HEK293 (cell line): ENCODE measurements around the gene MAPKAP1.
A peak's percentile ranks its signal among the peaks of the same experiment; 100 is the strongest.

Experiments used
- CTCF ChIA-PET: fragments of 350-600 bp; formaldehyde crosslinking; extraction: SDS; loops from one replicate; lab custom pipeline; 2021; ENCODE audit warnings: antibody characterized with exemption; lab: Yijun Ruan, JAX
- POLR2A ChIA-PET: fragments of 300-600 bp; formaldehyde crosslinking; extraction: SDS; loops from one replicate; lab custom pipeline; 2020; ENCODE audit warnings: antibody characterized with exemption, inconsistent platforms; lab: Yijun Ruan, JAX
- H3K27ac ChIP-seq: fragments of 200-500 bp; sonication (Bioruptor generic); 2 replicates; pipeline ENCODE4 v1.5.1; 2014; ENCODE audit warnings: low read depth, low read length, control low read depth, inconsistent platforms; ENCODE audit errors: extremely low read depth
- H3K36me3 ChIP-seq, 2 experiments: fragments of 200-500 bp in 1 of 2; sonication (Bioruptor generic) in 1 of 2; 1 replicate in 1 of 2; 2 replicates in 1 of 2; pipeline ENCODE4 v1.5.1; 2014 to 2017; ENCODE audit warnings: inconsistent platforms in 2 of 2, low read length in 2 of 2; ENCODE audit not compliant: control insufficient read depth in 2 of 2, insufficient read depth in 1 of 2
- H3K4me1 ChIP-seq: fragments of 200-500 bp; sonication (Bioruptor generic); 2 replicates; pipeline ENCODE4 v1.5.1; 2014; ENCODE audit warnings: mild to moderate bottlenecking, low read length, inconsistent platforms; ENCODE audit not compliant: control insufficient read depth, insufficient read depth
- H3K4me3 ChIP-seq: 2 replicates; pipeline ENCODE4 v1.5.1; 2011; ENCODE audit warnings: low read depth, mild to moderate bottlenecking, control low read depth, low read length, moderate library complexity
- H3K9me3 ChIP-seq: fragments of 200-500 bp; sonication (Bioruptor generic); 2 replicates; pipeline ENCODE4 v1.5.1; 2014; ENCODE audit warnings: low read depth, low read length, inconsistent platforms; ENCODE audit not compliant: control insufficient read depth, insufficient read depth
- BCL11A ChIP-seq: fragments of 450-650 bp; formaldehyde crosslinking; IDR thresholded peaks from 2 replicates; pipeline ENCODE4 v1.5.1; 2016; ENCODE audit warnings: low read depth, missing biosample characterization, missing genetic modification characterization
- BCL6B ChIP-seq: fragments of 450-650 bp; formaldehyde crosslinking; IDR thresholded peaks from 2 replicates; pipeline ENCODE4 v1.5.1; 2017; ENCODE audit warnings: missing biosample characterization, missing genetic modification characterization
- GFI1B ChIP-seq: fragments of 450-650 bp; formaldehyde crosslinking; IDR thresholded peaks from 2 replicates; pipeline ENCODE4 v1.5.1; 2016; ENCODE audit warnings: missing biosample characterization, missing genetic modification characterization
- GLI2 ChIP-seq: fragments of 450-650 bp; formaldehyde crosslinking; IDR thresholded peaks from 2 replicates; pipeline ENCODE4; 2017; ENCODE audit warnings: missing biosample characterization, missing genetic modification characterization, low read depth, borderline replicate concordance
- GLIS1 ChIP-seq: fragments of 450-650 bp; formaldehyde crosslinking; IDR thresholded peaks from 2 replicates; pipeline ENCODE4 v1.5.1; 2016; ENCODE audit warnings: missing biosample characterization, missing genetic modification characterization
- INSM2 ChIP-seq: fragments of 450-650 bp; formaldehyde crosslinking; IDR thresholded peaks from 2 replicates; pipeline ENCODE4 v1.5.1; 2016; ENCODE audit warnings: missing biosample characterization, missing genetic modification characterization
- KLF1 ChIP-seq: fragments of 450-650 bp; formaldehyde crosslinking; IDR thresholded peaks from 2 replicates; pipeline ENCODE4 v1.5.1; 2016; ENCODE audit warnings: missing biosample characterization, missing genetic modification characterization
- MZF1 ChIP-seq: fragments of 450-650 bp; formaldehyde crosslinking; IDR thresholded peaks from 2 replicates; pipeline ENCODE4 v1.5.1; 2017; ENCODE audit warnings: missing biosample characterization, missing genetic modification characterization, borderline replicate concordance
- PBX3 ChIP-seq: sonication (generic); formaldehyde crosslinking; IDR thresholded peaks from 2 replicates; pipeline ENCODE4 v1.8.1; 2022; ENCODE audit warnings: mild to moderate bottlenecking, moderate library complexity, missing genetic modification reagents
- PRDM10 ChIP-seq: fragments of 450-650 bp; formaldehyde crosslinking; IDR thresholded peaks from 2 replicates; pipeline ENCODE4 v1.5.1; 2016; ENCODE audit warnings: missing biosample characterization, missing genetic modification characterization
- RBAK ChIP-seq: fragments of 450-650 bp; formaldehyde crosslinking; IDR thresholded peaks from 2 replicates; pipeline ENCODE4 v1.5.1; 2016; ENCODE audit warnings: missing biosample characterization, missing genetic modification characterization
- SP2 ChIP-seq: fragments of 450-650 bp; formaldehyde crosslinking; IDR thresholded peaks from 2 replicates; pipeline ENCODE4 v1.5.1; 2016; ENCODE audit warnings: missing biosample characterization, missing genetic modification characterization
- ZBTB1 ChIP-seq: fragments of 450-650 bp; formaldehyde crosslinking; IDR thresholded peaks from 2 replicates; pipeline ENCODE4 v1.5.1; 2016; ENCODE audit warnings: missing biosample characterization, missing genetic modification characterization
- ZNF132 ChIP-seq: fragments of 450-650 bp; formaldehyde crosslinking; IDR thresholded peaks from 2 replicates; pipeline ENCODE4 v1.5.1; 2017; ENCODE audit warnings: missing biosample characterization, missing genetic modification characterization, borderline replicate concordance
- ZNF18 ChIP-seq: fragments of 450-650 bp; formaldehyde crosslinking; IDR thresholded peaks from 2 replicates; pipeline ENCODE4 v1.5.1; 2016; ENCODE audit warnings: missing biosample characterization, missing genetic modification characterization
- ZNF2 ChIP-seq: fragments of 450-650 bp; formaldehyde crosslinking; IDR thresholded peaks from 2 replicates; pipeline ENCODE4 v1.5.1; 2016; ENCODE audit warnings: missing biosample characterization, missing genetic modification characterization
- ZNF214 ChIP-seq: fragments of 450-650 bp; formaldehyde crosslinking; IDR thresholded peaks from 2 replicates; pipeline ENCODE4 v1.5.1; 2017; ENCODE audit warnings: missing biosample characterization, mild to moderate bottlenecking, missing genetic modification characterization, borderline replicate concordance
- ZNF221 ChIP-seq: fragments of 450-650 bp; formaldehyde crosslinking; IDR thresholded peaks from 2 replicates; pipeline ENCODE4 v1.5.1; 2017; ENCODE audit warnings: missing biosample characterization, missing genetic modification characterization, borderline replicate concordance
- ZNF510 ChIP-seq: fragments of 450-650 bp; formaldehyde crosslinking; IDR thresholded peaks from 2 replicates; pipeline ENCODE4 v1.5.1; 2018; ENCODE audit warnings: mild to moderate bottlenecking, missing genetic modification characterization, missing biosample characterization; ENCODE audit not compliant: insufficient replicate concordance
- ZNF560 ChIP-seq: fragments of 450-650 bp; formaldehyde crosslinking; IDR thresholded peaks from 2 replicates; pipeline ENCODE4 v1.5.1; 2017; ENCODE audit warnings: missing biosample characterization, missing genetic modification characterization, borderline replicate concordance
- ZNF561 ChIP-seq: fragments of 450-650 bp; IDR thresholded peaks from 2 replicates; pipeline ENCODE4 v1.5.1; 2018; ENCODE audit warnings: missing biosample characterization, missing genetic modification characterization, borderline replicate concordance
- ZNF621 ChIP-seq: fragments of 450-650 bp; formaldehyde crosslinking; IDR thresholded peaks from 2 replicates; pipeline ENCODE4 v1.5.1; 2017; ENCODE audit warnings: missing biosample characterization, missing genetic modification characterization
- ZNF629 ChIP-seq: fragments of 450-650 bp; formaldehyde crosslinking; IDR thresholded peaks from 2 replicates; pipeline ENCODE4 v1.5.1; 2017; ENCODE audit warnings: missing biosample characterization, missing genetic modification characterization
- ZNF747 ChIP-seq: fragments of 450-650 bp; formaldehyde crosslinking; IDR thresholded peaks from 2 replicates; pipeline ENCODE4 v1.5.1; 2016; ENCODE audit warnings: missing biosample characterization, missing genetic modification characterization
- ZNF76 ChIP-seq: fragments of 450-650 bp; formaldehyde crosslinking; IDR thresholded peaks from 2 replicates; pipeline ENCODE4; 2016; ENCODE audit warnings: low read depth, missing biosample characterization, missing genetic modification characterization, borderline replicate concordance
- ZNF776 ChIP-seq: fragments of 450-650 bp; formaldehyde crosslinking; IDR thresholded peaks from 2 replicates; pipeline ENCODE4 v1.5.0; 2017; ENCODE audit warnings: missing biosample characterization, missing genetic modification characterization, borderline replicate concordance

MAPKAP1 gene

GRCh38 chr9:125752070-125752628 lies 45.1 kb upstream of the MAPKAP1 start (continued):
- TF ChIP-seq BCL6B (tag by site-specific recombination): peak; percentile 72
- TF ChIP-seq ZNF76 (tag by site-specific recombination): no peak
- TF ChIP-seq ZNF747 (tag by site-specific recombination): no peak
- TF ChIP-seq GFI1B (tag by site-specific recombination): peak; percentile 94
- TF ChIP-seq PBX3 (CRISPR knock-in tag): no peak
- TF ChIP-seq ZNF214 (tag by site-specific recombination): no peak
- TF ChIP-seq ZNF221: no peak
- peak; percentile 79 for TF ChIP-seq GLIS1 (tag by site-specific recombination)
- no peak for TF ChIP-seq SP2 (tag by site-specific recombination)
- TF ChIP-seq MZF1 (tag by site-specific recombination): peak; percentile 48; the same call in 1 of the 2 replicates
- TF ChIP-seq ZNF132 (tag by site-specific recombination): no peak
- TF ChIP-seq ZBTB1: no peak
- TF ChIP-seq KLF1 (tag by site-specific recombination): no peak; the same call in 1 of the 2 replicates
- no peak for TF ChIP-seq ZNF621
- peak; percentile 77 for TF ChIP-seq BCL11A (tag by site-specific recombination)
- peak; percentile 48; the same call in 1 of the 2 replicates for TF ChIP-seq GLI2 (tag by site-specific recombination)
- no peak for TF ChIP-seq ZNF510 (tag by site-specific recombination)
- no peak for TF ChIP-seq RBAK (tag by site-specific recombination)
- 0 out of 2 replicates have a peak, but pooled peaks have one; percentile 13 for TF ChIP-seq ZNF2 (tag by site-specific recombination)
- TF ChIP-seq INSM2: 0 out of 2 replicates have a peak, but pooled peaks have one; percentile 55
- TF ChIP-seq, all 188 proteins: peak for 47

GRCh38 chr9:125750627-125751011 lies 43.6 kb upstream of the MAPKAP1 start:
- Histone ChIP-seq H3K4me1 (peaks cover 36% of the 10 kb centered on the region; the same call in 1 of the 2 replicates), H3K4me3 (peak overlapping the region; percentile 26), H3K9me3 (no peaks in the 10 kb centered on the region), H3K27ac (peak overlapping the region; percentile 66), H3K36me3 (peaks cover 0 to 4% of the 10 kb centered on the region in 2 experiments; a peak in 1 of 3 replicates)
- CTCF ChIA-PET: interaction anchor here (0.6 to 1.4 kb wide), 3 partner anchors 49 to 302 kb away, joined by 3 to 4 read pairs (median 4); no protein-coding TSS in a partner anchor
- POLR2A ChIA-PET: interaction anchor here (1.0 kb wide), 1 partner anchor 44 kb away, joined by 5 read pairs; the partner anchor contains the start of gene MAPKAP1
- 0 out of 2 replicates have a peak, but pooled peaks have one; percentile 9 for TF ChIP-seq ZNF561
- TF ChIP-seq ZNF560 (tag by site-specific recombination): no peak
- peak; percentile 98 for TF ChIP-seq PRDM10 (tag by site-specific recombination)
- 0 out of 2 replicates have a peak, but pooled peaks have one; percentile 2 for TF ChIP-seq ZNF18
- TF ChIP-seq ZNF776 (tag by site-specific recombination): no peak
- TF ChIP-seq ZNF629 (tag by site-specific recombination): 0 out of 2 replicates have a peak, but pooled peaks have one; percentile 6
